Liver (tissue), 9 donors: ENCODE results near the gene CAPN1. TPM values are rescaled to one million over a fixed set of nuclear protein-coding genes. Genes with fewer than 3 reads are reported as not detected.

Experiments
- DNase-seq: peaks from one replicate; pipeline ENCODE4 v3.0.0-alpha.2; 2017; ENCODE audit warnings: low spot score
- H3K27ac ChIP-seq, 2 donors: one replicate each; pipeline ENCODE4 v1.7.0; 2013; ENCODE audit warnings: inconsistent platforms in 2 of 2, low read length in 2 of 2, control low read depth in 1 of 2, low read depth in 1 of 2, mild to moderate bottlenecking in 1 of 2
- H3K27me3 ChIP-seq, 4 donors: one replicate each; pipeline versions ENCODE4 v1.6.1 to v1.7.0; 2013; ENCODE audit warnings: low read length in 3 of 4, inconsistent platforms in 1 of 4, mild to moderate bottlenecking in 1 of 4, moderate library complexity in 1 of 4; ENCODE audit not compliant: control insufficient read depth in 4 of 4, insufficient read depth in 4 of 4
- H3K36me3 ChIP-seq, 4 donors: one replicate each; pipeline versions ENCODE4 v1.6.1 to v1.7.0; 2013; ENCODE audit warnings: low read length in 3 of 4, mild to moderate bottlenecking in 3 of 4, low read depth in 1 of 4, moderate library complexity in 1 of 4; ENCODE audit not compliant: control insufficient read depth in 4 of 4, insufficient read depth in 3 of 4
- H3K4me1 ChIP-seq, 4 donors: one replicate each; pipeline versions ENCODE4 v1.6.1 to v1.7.0; 2013; ENCODE audit warnings: low read length in 3 of 4, mild to moderate bottlenecking in 3 of 4, moderate library complexity in 1 of 4; ENCODE audit not compliant: control insufficient read depth in 4 of 4, insufficient read depth in 4 of 4
- H3K4me3 ChIP-seq, 3 donors: one replicate each; pipeline versions ENCODE4 v1.6.1 to v1.7.0; 2013; ENCODE audit warnings: low read length in 3 of 3, control low read depth in 1 of 3, low read depth in 1 of 3, mild to moderate bottlenecking in 1 of 3
- H3K9ac ChIP-seq, 2 donors: one replicate each; pipeline ENCODE4 v1.7.0; 2013; ENCODE audit warnings: low read length in 2 of 2, mild to moderate bottlenecking in 2 of 2, moderate library complexity in 2 of 2, control low read depth in 1 of 2, low read depth in 1 of 2
- H3K9me3 ChIP-seq, 4 donors: one replicate each; pipeline versions ENCODE4 v1.6.1 to v1.7.0; 2013; ENCODE audit warnings: low read length in 3 of 4; ENCODE audit not compliant: control insufficient read depth in 4 of 4
- ATF3 ChIP-seq: IDR thresholded peaks from 2 replicates; pipeline ENCODE4 v1.6.1; 2016; ENCODE audit warnings: antibody characterized with exemption
- CTCF ChIP-seq: fragments of 150-350 bp; IDR thresholded peaks from 2 replicates; pipeline ENCODE4 v1.5.1; 2017; ENCODE audit warnings: improper control_type of control experiment, low read depth, low read length; ENCODE audit not compliant: missing input control
- EGR1 ChIP-seq, 2 donors: IDR thresholded peaks; 2 replicates each; pipeline ENCODE4 v1.6.1; 2016 to 2018; ENCODE audit warnings: antibody characterized with exemption in 2 of 2, low read depth in 2 of 2
- FOXA1 ChIP-seq: IDR thresholded peaks from 2 replicates; pipeline ENCODE4 v1.6.1; 2016; ENCODE audit warnings: antibody characterized with exemption
- FOXA2 ChIP-seq: IDR thresholded peaks from 2 replicates; pipeline ENCODE4 v1.6.1; 2016; ENCODE audit warnings: antibody characterized with exemption
- GABPA ChIP-seq, 2 donors: IDR thresholded peaks in 1 of 2; conservative IDR thresholded peaks in 1 of 2; 2 replicates each; pipeline ENCODE4 v1.6.1; 2016; ENCODE audit warnings: antibody characterized with exemption in 2 of 2, mild to moderate bottlenecking in 1 of 2, moderate library complexity in 1 of 2
- HNF4A ChIP-seq, 2 donors: conservative IDR thresholded peaks; 2 replicates each; pipeline ENCODE4 v1.6.1; 2016; ENCODE audit warnings: antibody characterized with exemption in 2 of 2, mild to moderate bottlenecking in 2 of 2
- HNF4G ChIP-seq: IDR thresholded peaks from 2 replicates; pipeline ENCODE4 v1.6.1; 2016; ENCODE audit warnings: antibody characterized with exemption
- JUND ChIP-seq, 2 donors: IDR thresholded peaks; 2 replicates each; pipeline ENCODE4 v1.6.1; 2016; ENCODE audit warnings: antibody characterized with exemption in 2 of 2
- NR2F2 ChIP-seq: IDR thresholded peaks from 2 replicates; pipeline ENCODE4 v1.6.1; 2016; ENCODE audit warnings: antibody characterized with exemption
- RAD21 ChIP-seq, 2 donors: IDR thresholded peaks; 2 replicates each; pipeline ENCODE4 v1.6.1; 2016; ENCODE audit warnings: antibody characterized with exemption in 2 of 2, mild to moderate bottlenecking in 2 of 2
- REST ChIP-seq: IDR thresholded peaks from 2 replicates; pipeline ENCODE4 v1.6.1; 2016; ENCODE audit warnings: antibody characterized with exemption, mild to moderate bottlenecking
- RXRA ChIP-seq, 2 donors: IDR thresholded peaks; 2 replicates each; pipeline ENCODE4 v1.6.1; 2017 to 2018; ENCODE audit warnings: antibody characterized with exemption in 2 of 2, mild to moderate bottlenecking in 1 of 2
- SP1 ChIP-seq: IDR thresholded peaks from 2 replicates; pipeline ENCODE4 v1.6.1; 2018; ENCODE audit warnings: antibody characterized with exemption, mild to moderate bottlenecking
- TAF1 ChIP-seq: conservative IDR thresholded peaks from 2 replicates; pipeline ENCODE4 v1.6.1; 2016; ENCODE audit warnings: antibody characterized with exemption, mild to moderate bottlenecking
- YY1 ChIP-seq: IDR thresholded peaks from 2 replicates; pipeline ENCODE4 v1.6.1; 2016; ENCODE audit warnings: antibody characterized with exemption, mild to moderate bottlenecking
- ZBTB33 ChIP-seq: IDR thresholded peaks from 2 replicates; pipeline ENCODE4 v1.6.1; 2016; ENCODE audit warnings: antibody characterized with exemption
- WGBS: extraction: QIAGEN DNeasy Blood & Tissue Kit; methylation state at CpG from one replicate; pipeline ENCODE4 v1.1.7; 2013; 5-methylcytosine and 5-hydroxymethylcytosine counted together
- polyA plus RNA-seq, 2 donors: library from polyadenylated mRNA; stranded (reverse) in 1 of 2; unstranded in 1 of 2; fragments of 200-250 nt in 1 of 2; fragments of >200 nt in 1 of 2; fragmentation: Nextera tagmentation in 1 of 2; extraction: Ambion mirVana in 1 of 2; gene quantifications; one replicate each; pipeline versions ENCODE4 v1.2.1 to v1.2.3, GENCODE V29; 2013 to 2015
- total RNA-seq, 2 donors: library from RNA; depleted of rRNA; stranded (reverse); fragments of >200 nt; gene quantifications; one replicate each; pipeline ENCODE4 v1.2.3, GENCODE V29; 2014
- donor health status: healthy.
- donor health status: healthy.
- donor health status: healthy.
- donor health status: healthy.
- donor health status: healthy.

CAPN1 gene
- total and polyA plus RNA-seq, 4 donors, result 39.6 to 183 (median 65.1) TPM

- Histone ChIP-seq H3K27me3 (no peaks in the 10 kb centered on the region), H3K4me3 (no peak overlapping the region), H3K9ac (no peak overlapping the region), H3K9me3 (no peaks in the 10 kb centered on the region), H3K36me3 (no peaks in the 10 kb centered on the region), H3K4me1 (peaks cover 0 to 14% (median 9%) of the 10 kb centered on the region in 4 donors), H3K27ac (peak overlapping the region in 1 of 2 donors; percentile 33)
- TF ChIP-seq FOXA1 (no peak), RAD21 (IDR thresholded peaks at IDR 0.05) (no peak), TAF1 (no peak), REST (no peak), NR2F2 (no peak), JUND (IDR thresholded peaks at IDR 0.05) (no peak), GABPA (IDR thresholded peaks at IDR 0.05 in 1 of 2, conservative IDR thresholded peaks at IDR 0.05 in 1 of 2) (no peak), YY1 (no peak), HNF4A (conservative IDR thresholded peaks at IDR 0.05) (no peak), EGR1 (IDR thresholded peaks at IDR 0.05; ENCODE audit: low read depth in 2 of 2) (no peak), CTCF (no peak), HNF4G (no peak), RXRA (IDR thresholded peaks at IDR 0.05) (no peak), ZBTB33 (no peak), SP1 (no peak), FOXA2 (no peak)
- DNase-seq, result no peak
- 74% methylated on average over 5 of the region's 5 CpGs for WGBS
Observed at GRCh38 chr11:65224930-65225278, 43.2 kb downstream of the CAPN1 start.

GRCh38 chr11:65225279-65226102 is 43.8 kb downstream of the CAPN1 start:
- Histone ChIP-seq H3K4me3 (peak overlapping the region; percentile 41 to 61 (median 44)), H3K4me1 (peaks cover 0 to 14% (median 9%) of the 10 kb centered on the region in 4 donors), H3K27me3 (no peaks in the 10 kb centered on the region), H3K36me3 (peaks cover 0 to 2% (median 0%) of the 10 kb centered on the region in 4 donors), H3K9ac (peak overlapping the region; percentile 26 to 67), H3K9me3 (no peaks in the 10 kb centered on the region), H3K27ac (peak overlapping the region in 1 of 2 donors; percentile 33)
- DNase-seq, result no peak
- TF ChIP-seq FOXA1 (no peak), SP1 (peak; percentile 10), FOXA2 (no peak), YY1 (peak; percentile 22), HNF4A (conservative IDR thresholded peaks at IDR 0.05) (peak; percentile 21 to 33), CTCF (peak; percentile 34), GABPA (IDR thresholded peaks at IDR 0.05 in 1 of 2, conservative IDR thresholded peaks at IDR 0.05 in 1 of 2) (no peak), ATF3 (no peak), RXRA (IDR thresholded peaks at IDR 0.05) (peak in 1 of 2 donors; percentile 8), RAD21 (IDR thresholded peaks at IDR 0.05) (peak; percentile 76 to 83)
- 17% methylated on average over 42 of the region's 42 CpGs for WGBS
